HepG2 (cell line): ENCODE results near the gene VSNL1. TPM values are rescaled to one million over a fixed set of nuclear protein-coding genes. Genes with fewer than 3 reads are reported as not detected.

Source experiments
- CEBPG ChIP-seq: IDR thresholded peaks from 2 replicates; pipeline ENCODE4 v1.6.1; 2016
- DNMT3B ChIP-seq: conservative IDR thresholded peaks from 2 replicates; pipeline ENCODE4 v1.6.1; 2016; ENCODE audit warnings: missing biosample characterization, control low read depth
- GPBP1L1 ChIP-seq: sonication (generic); formaldehyde crosslinking; IDR thresholded peaks from 2 replicates; pipeline ENCODE4 v1.5.0; 2020; ENCODE audit warnings: mild to moderate bottlenecking, missing genetic modification reagents
- KDM6A ChIP-seq: IDR thresholded peaks from 2 replicates; pipeline ENCODE4 v1.6.1; 2016; ENCODE audit warnings: low read depth
- KLF15 ChIP-seq: sonication (generic); formaldehyde crosslinking; IDR thresholded peaks from 2 replicates; pipeline ENCODE4 v1.8.1; 2023; ENCODE audit warnings: borderline replicate concordance, mild to moderate bottlenecking, inconsistent platforms, missing genetic modification reagents, mixed read lengths
- MED8 ChIP-seq: sonication (generic); formaldehyde crosslinking; IDR thresholded peaks from 2 replicates; pipeline ENCODE4 v1.8.1; 2023; ENCODE audit warnings: mild to moderate bottlenecking, missing genetic modification reagents; ENCODE audit not compliant: insufficient replicate concordance
- MEIS2 ChIP-seq: sonication (generic); formaldehyde crosslinking; IDR thresholded peaks from 2 replicates; pipeline ENCODE4 v1.9.0; 2021; ENCODE audit warnings: mild to moderate bottlenecking, missing genetic modification reagents
- MTA3 ChIP-seq: sonication (generic); formaldehyde crosslinking; IDR thresholded peaks from 2 replicates; pipeline ENCODE4 v1.4.0; 2020; ENCODE audit warnings: missing genetic modification reagents
- MXD1 ChIP-seq: sonication (generic); formaldehyde crosslinking; IDR thresholded peaks from 2 replicates; pipeline ENCODE4 v1.4.0; 2020; ENCODE audit warnings: mild to moderate bottlenecking, missing genetic modification reagents
- PBX3 ChIP-seq: sonication (generic); formaldehyde crosslinking; IDR thresholded peaks from 2 replicates; pipeline ENCODE4 v1.8.1; 2023; ENCODE audit warnings: missing genetic modification reagents, inconsistent platforms, borderline replicate concordance
- RBM39 ChIP-seq: fragments of 200-400 bp; formaldehyde crosslinking; IDR thresholded peaks from one replicate; pipeline ENCODE4 v1.6.1; 2018; ENCODE audit warnings: antibody characterized with exemption, mild to moderate bottlenecking, low read depth, low read length; ENCODE audit not compliant: poor library complexity, severe bottlenecking
- RFX1 ChIP-seq: fragments of 450-650 bp; IDR thresholded peaks from 2 replicates; pipeline ENCODE4 v1.6.1; 2017
- SNAPC4 ChIP-seq: sonication (generic); formaldehyde crosslinking; IDR thresholded peaks from 2 replicates; pipeline ENCODE4 v1.4.0; 2020; ENCODE audit warnings: mild to moderate bottlenecking, missing genetic modification reagents
- THAP11 ChIP-seq: IDR thresholded peaks from 2 replicates; pipeline ENCODE4 v1.6.1; 2016; ENCODE audit warnings: missing biosample characterization, missing genetic modification reagents
- TMF1 ChIP-seq: sonication (generic); formaldehyde crosslinking; IDR thresholded peaks from 2 replicates; pipeline ENCODE4 v1.8.1; 2022; ENCODE audit warnings: low read depth, missing genetic modification reagents
- YEATS2 ChIP-seq: sonication (generic); formaldehyde crosslinking; IDR thresholded peaks from 2 replicates; pipeline ENCODE4 v1.4.0; 2020; ENCODE audit warnings: missing genetic modification reagents, borderline replicate concordance
- YY1 ChIP-seq: IDR thresholded peaks from 2 replicates; pipeline ENCODE4 v1.6.1; 2011; ENCODE audit warnings: low read length, low read depth, moderate library complexity, mild to moderate bottlenecking; ENCODE audit not compliant: insufficient read depth, insufficient replicate concordance
- ZNF224 ChIP-seq: sonication (generic); formaldehyde crosslinking; IDR thresholded peaks from 2 replicates; pipeline ENCODE4 v1.5.0; 2020; ENCODE audit warnings: mild to moderate bottlenecking, missing genetic modification reagents
- ZNF343 ChIP-seq: sonication (generic); formaldehyde crosslinking; IDR thresholded peaks from 2 replicates; pipeline ENCODE4 v1.4.0; 2020; ENCODE audit warnings: mild to moderate bottlenecking, missing genetic modification reagents
- ZNF567 ChIP-seq: sonication (generic); formaldehyde crosslinking; IDR thresholded peaks from 2 replicates; pipeline ENCODE4 v1.8.1; 2023; ENCODE audit warnings: mild to moderate bottlenecking, missing genetic modification reagents, borderline replicate concordance
- ZNF737 ChIP-seq: sonication (generic); formaldehyde crosslinking; IDR thresholded peaks from 2 replicates; pipeline ENCODE4 v1.5.0; 2020; ENCODE audit warnings: missing genetic modification reagents, mild to moderate bottlenecking, borderline replicate concordance
- ZNF784 ChIP-seq: sonication (generic); formaldehyde crosslinking; IDR thresholded peaks from 2 replicates; pipeline ENCODE4 v1.5.1; 2020; ENCODE audit warnings: missing genetic modification reagents, mild to moderate bottlenecking, borderline replicate concordance
- ZNF878 ChIP-seq: sonication (generic); formaldehyde crosslinking; IDR thresholded peaks from 2 replicates; pipeline ENCODE4 v1.8.1; 2023; ENCODE audit warnings: mild to moderate bottlenecking, missing genetic modification reagents, moderate library complexity
- polyA plus RNA-seq, 8 experiments: library from polyadenylated mRNA; depleted of rRNA in 3 of 8; stranded (reverse) in 7 of 8; unstranded in 1 of 8; fragments of >200 nt; fragmentation: Illumina TruSeq in 4 of 8; extraction: Trizol in 4 of 8; gene quantifications; 2 replicates each; pipeline versions ENCODE4 v1.2.1 to v1.2.3, GENCODE V29; 2011 to 2016; ENCODE audit warnings: low read depth in 4 of 8, missing spikeins in 1 of 8, mixed read lengths in 1 of 8; ENCODE audit not compliant: insufficient read depth in 1 of 8
- total RNA-seq, 5 experiments: library from RNA; depleted of rRNA; stranded (reverse); fragments of >200 nt; fragmentation: Illumina TruSeq; extraction: Trizol; gene quantifications; 2 replicates each; pipeline ENCODE4 v1.2.3, GENCODE V29; 2016; ENCODE audit warnings: low read depth in 1 of 5

VSNL1 gene
- total and polyA plus RNA-seq, 2 of the 13 experiments (the other 11 are each of a cell fraction or from before 2014, with no cell fraction given), result 63.2 to 95.9 TPM

GRCh38 chr2:17578466-17578928 lies 38.0 kb downstream of the VSNL1 start (continued):
- TF ChIP-seq SNAPC4 (no peak), ZNF224 (no peak), MTA3 (no peak), RBM39 (no peak), DNMT3B (CRISPR knock-in tag) (peak; percentile 63; the same call in 1 of the 2 replicates), RFX1 (no peak), TMF1 (no peak), ZNF567 (CRISPR knock-in tag) (peak; percentile 91), MEIS2 (CRISPR knock-in tag) (peak; percentile 66; the same call in 1 of the 2 replicates), YY1 (no peak), ZNF343 (CRISPR knock-in tag) (peak; percentile 83; the same call in 1 of the 2 replicates), CEBPG (CRISPR knock-in tag) (no peak), ZNF878 (CRISPR knock-in tag) (peak; percentile 69; the same call in 1 of the 2 replicates), MED8 (CRISPR knock-in tag) (peak; percentile 47), PBX3 (CRISPR knock-in tag) (no peak), KLF15 (CRISPR knock-in tag) (no peak), KDM6A (CRISPR knock-in tag) (peak; percentile 78), ZNF784 (CRISPR knock-in tag) (no peak), GPBP1L1 (CRISPR knock-in tag) (no peak), YEATS2 (peak; percentile 43; the same call in 1 of the 2 replicates), THAP11 (CRISPR knock-in tag) (peak; percentile 43), MXD1 (CRISPR knock-in tag) (no peak), ZNF737 (CRISPR knock-in tag) (no peak)
